Brain pericyte (primary cell): Measurements from ENCODE around the gene PITPNC1.
A peak's percentile ranks its signal among the peaks of the same experiment; 100 is the strongest.
"Not testable (repeated sequence)": the region's sequence is repeated elsewhere in the genome, so short reads cannot be mapped to it uniquely, and the experiment has no call there.

Experiments used
- DNase-seq: peaks from one replicate; pipeline ENCODE4 v3.0.0-alpha.2; 2012; ENCODE audit warnings: low read depth, low spot score

Gene PITPNC1

DNA sequence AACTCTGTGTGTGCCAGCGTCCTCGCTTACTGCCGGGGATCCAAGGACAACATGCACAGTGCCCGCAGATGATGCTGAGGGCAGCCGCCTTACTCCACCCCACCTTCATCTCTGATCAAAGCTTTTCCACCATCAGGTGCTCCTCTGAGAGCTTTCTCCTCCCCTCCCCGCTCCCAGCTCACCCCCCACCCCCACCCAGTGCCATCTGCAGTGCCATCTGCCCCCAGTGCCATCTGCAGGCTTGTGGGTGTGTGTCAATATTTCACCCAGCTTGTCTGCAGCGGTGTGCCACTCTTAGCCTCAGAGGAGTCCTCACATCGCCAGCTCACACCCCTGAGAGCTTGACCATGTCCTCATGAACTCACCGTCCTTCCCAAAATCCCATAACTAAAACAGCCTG lies 242.5 kb downstream of the PITPNC1 start:
- no peak for DNase-seq

DNA sequence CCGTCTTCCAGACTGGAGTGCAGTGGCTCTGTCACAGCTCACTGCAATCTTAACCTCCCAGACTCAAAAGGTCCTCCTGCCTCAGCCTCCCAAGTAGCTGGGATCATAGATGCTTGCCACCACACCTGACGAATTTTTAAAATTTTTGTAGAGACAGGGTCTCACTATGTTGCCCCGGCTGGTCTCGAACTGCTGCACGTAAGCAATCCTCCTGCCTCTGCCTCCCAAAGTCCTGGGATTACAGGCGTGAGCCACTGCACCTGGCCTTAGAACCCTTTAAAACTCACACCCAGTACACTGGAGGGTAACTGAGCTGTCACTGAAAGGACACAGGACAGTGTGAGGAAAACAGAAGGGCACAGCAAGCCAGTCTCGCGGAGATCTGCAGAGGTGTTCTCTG lies 243.0 kb downstream of the PITPNC1 start:
- no peak for DNase-seq

- DNase-seq = no peak
Measured at GRCh38 chr17:67620636-67621035, 243.6 kb downstream of the PITPNC1 start.

GRCh38 chr17:67623767-67624166 lies 246.7 kb downstream of the PITPNC1 start:
- no peak for DNase-seq

DNA sequence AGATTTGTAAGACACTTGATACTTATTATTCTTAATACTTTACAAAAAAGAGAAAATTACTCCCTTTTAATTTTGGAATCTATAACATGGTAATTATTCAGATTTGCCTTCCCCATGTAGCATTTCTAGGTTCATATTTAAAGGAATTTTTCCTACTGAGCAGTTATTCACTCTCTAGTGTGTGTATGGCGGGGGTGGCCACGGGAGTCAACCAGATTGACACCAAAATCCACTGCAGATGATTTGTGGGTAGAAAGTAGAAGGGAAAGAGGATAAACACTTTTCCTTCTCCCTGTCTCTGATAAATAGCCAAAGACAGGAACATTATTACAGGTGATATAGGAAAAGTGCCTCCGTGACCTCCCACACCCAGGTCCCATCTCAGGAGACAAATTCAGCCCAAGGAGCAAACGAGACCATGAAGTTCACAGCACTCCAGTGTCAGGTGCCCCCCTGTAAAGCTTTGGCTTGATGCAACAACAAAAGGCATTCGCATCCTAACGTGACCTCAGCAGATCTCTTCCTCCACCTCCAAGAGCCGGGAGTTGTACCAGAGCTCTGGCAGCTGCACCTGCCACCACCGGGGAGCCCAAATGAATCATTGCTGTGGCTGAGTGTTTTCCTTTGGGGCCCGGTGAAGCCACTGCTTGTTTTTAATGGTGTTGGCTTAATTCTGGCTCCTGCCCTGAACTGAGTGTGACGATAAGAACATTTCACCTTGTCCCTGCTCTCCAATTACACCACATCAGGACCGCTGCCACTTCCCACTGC lies 248.0 kb downstream of the PITPNC1 start:
- DNase-seq = no peak

DNA sequence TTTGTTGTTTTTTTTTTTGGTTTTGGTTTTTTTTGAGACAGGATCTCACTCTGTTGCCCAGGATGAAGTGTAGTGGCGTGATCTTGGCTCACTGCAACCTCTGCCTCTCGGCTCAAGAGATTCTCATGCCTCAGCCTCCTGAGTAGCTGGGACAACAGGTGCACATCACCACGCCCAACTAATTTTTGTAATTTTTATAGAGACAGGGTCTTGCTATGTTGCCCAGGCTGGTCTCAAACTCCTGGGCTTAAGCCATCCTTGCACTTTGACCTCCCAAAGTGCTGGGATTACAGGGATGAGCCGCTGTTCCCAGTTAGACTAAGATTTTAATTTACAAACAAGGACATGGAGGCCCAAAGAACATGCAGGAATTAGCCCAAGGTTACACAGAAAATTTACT lies 248.9 kb downstream of the PITPNC1 start:
- no peak for DNase-seq

DNA sequence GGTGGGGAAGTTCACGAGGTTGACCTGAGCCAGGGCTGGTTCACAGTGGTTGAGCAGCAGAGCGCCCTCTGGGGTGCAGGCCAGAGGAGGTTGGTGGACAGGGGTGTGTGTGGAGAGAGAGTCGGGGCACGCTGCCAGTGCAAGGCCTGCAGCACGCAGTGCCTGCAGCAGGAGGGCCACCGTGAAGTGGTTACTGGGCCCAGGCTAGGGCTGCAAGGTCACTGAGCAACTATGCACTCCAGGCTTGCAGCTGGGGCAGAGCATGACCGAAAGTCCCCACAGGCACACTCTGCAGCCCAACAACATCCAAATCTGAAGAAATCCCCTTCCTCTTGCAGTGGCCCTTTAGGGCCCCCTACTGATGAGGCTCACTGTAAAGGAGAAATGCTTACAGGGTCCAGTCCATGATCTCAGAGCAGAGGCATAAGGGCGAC lies 251.5 kb downstream of the PITPNC1 start:
- DNase-seq = peak; percentile 34

- peak; percentile 29 for DNase-seq
Measured at GRCh38 chr17:67629971-67630320, 252.9 kb downstream of the PITPNC1 start.

GRCh38 chr17:67630836-67631235 lies 253.8 kb downstream of the PITPNC1 start:
- DNase-seq = not testable (repeated sequence)

DNA sequence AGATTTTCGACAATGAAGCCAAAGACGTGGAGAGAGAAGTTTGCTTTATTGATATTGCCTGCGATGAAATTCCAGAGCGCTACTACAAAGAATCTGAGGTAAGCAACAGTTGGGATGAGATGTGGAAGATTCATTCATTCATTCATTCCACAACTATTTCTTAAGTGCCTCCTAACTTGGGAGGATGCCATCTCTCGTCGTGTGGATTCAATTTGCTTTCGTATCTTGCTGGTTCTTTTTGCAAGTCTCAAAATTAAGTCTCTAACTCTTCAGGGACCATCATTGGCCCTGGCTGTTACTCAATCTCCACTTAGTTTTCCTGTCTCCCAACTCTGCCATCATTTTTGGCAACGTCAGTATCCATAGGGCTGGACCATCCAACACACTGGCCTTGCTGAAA lies 255.1 kb downstream of the PITPNC1 start:
- no peak for DNase-seq

- DNase-seq = no peak
Measured at GRCh38 chr17:67633751-67634211, 256.7 kb downstream of the PITPNC1 start.

DNA sequence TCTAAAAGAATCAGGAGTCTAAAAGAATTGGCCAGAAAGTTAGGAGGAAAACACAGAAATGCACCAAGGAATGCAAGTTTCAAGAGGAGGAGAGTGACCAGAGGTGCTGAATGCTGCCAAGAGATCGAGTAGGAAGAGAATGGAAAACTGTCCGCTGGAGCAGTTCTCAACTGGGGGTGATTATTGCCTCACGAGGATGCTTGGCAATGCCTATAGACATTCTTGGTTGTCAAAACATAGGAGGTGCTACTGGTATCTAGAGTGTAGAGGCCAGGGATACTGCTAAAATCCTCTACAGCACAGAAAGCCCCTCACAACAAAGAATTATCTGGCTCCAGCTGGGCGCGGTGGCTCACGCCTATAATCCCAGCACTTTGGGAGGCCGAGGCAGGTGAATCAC lies 258.6 kb downstream of the PITPNC1 start:
- no peak for DNase-seq

DNA sequence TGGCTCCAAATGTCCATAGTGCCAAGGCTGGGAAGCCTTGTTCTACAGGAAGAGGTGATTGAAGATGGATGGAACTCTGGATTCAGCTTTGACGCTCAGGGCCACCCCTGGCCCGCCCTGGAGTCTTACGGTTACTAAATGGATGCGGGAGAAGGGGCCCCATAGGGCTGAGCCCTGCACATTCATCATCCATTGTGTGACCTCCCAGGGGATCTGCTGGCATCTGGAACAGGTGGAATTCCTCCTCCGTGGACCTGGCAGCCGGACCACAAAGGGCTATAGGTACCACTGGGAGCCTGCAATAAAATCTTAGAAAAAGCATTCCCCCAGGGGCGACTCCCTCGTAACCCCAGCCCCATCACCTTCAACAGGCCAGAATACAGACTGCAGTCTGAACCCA lies 259.2 kb downstream of the PITPNC1 start:
- DNase-seq = no peak

- DNase-seq = no peak
Measured at GRCh38 chr17:67636834-67637520, 259.9 kb downstream of the PITPNC1 start.

DNA sequence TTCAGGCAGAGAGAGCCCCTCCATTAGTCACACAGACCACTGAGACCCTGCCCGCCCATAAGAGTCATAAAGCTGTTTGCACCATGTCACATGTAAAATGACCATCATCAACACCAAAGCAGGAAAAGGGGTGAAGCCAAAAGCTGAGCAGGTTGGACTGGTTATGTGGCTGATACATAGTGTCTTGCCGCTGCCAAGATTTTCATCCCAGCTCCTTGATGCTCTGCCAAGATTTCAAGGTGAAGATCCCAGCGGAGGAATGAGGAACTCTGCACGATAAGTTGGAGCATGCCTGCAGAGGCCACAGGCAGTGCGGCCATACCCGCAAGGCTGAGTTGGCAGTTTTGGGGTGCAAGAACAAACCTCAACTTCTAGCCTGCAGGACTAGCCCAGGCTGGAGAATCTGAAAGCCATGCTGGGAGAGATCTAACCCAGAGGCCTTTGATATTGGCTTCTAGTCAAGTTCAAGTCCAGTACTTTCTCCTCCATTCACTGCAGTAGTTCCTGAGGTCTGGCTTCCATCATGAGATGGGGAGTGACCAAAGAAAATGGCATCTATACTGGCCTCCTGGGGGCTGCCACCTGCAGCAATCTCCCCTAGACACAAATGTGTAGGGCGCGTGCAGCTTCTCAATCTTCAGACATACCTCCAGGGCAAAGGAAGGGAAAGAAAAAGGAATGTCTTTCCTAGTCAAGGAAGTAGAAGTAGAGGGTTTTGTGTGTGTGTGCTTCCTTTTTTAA lies 261.0 kb downstream of the PITPNC1 start:
- no peak for DNase-seq

DNA sequence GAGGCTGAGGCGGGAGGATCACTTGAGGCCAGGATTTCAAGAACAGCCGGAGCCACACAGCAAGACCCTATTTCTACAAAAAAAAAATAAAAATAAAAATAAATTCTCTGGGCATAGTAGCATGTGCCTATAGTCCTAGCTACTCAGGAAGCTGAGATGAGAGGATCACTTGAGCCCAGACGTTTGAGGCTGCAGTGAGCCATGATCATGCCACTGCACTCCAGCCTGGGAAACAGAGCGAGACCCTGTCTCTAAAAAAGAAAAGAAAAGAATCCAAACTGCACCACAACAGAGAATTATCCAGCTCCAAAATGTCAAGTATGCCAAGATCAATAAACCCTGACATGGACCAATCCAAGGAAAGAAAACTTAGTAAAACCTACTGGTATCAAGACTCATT lies 261.8 kb downstream of the PITPNC1 start:
- DNase-seq = no peak

GRCh38 chr17:67639555-67639954 lies 262.5 kb downstream of the PITPNC1 start:
- no peak for DNase-seq

- no peak for DNase-seq
Measured at GRCh38 chr17:67639979-67640378, 262.9 kb downstream of the PITPNC1 start.

GRCh38 chr17:67642488-67642887 lies 265.4 kb downstream of the PITPNC1 start:
- DNase-seq = no peak

DNA sequence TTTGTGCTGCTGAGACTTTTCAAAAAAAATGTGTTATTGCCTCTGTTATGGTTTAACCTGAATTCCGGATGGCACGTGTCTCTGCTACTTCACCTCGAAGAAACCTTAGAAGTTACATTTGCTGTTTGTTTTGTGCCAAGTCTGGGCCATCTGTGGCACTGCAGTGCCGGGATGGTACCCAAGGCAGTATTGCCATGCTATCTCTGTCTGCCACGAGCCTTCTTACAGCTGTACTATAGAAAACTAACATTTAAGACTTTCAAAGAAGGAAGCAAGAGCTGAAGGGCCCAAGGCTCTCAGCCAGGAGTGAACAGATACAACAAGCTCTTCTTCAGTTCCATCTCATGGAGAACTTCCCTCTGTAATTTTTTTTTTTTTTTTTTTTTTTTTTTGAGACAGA lies 267.0 kb downstream of the PITPNC1 start:
- no peak for DNase-seq

- not testable (repeated sequence) for DNase-seq
Measured at GRCh38 chr17:67645195-67645594, 268.1 kb downstream of the PITPNC1 start.

- no peak for DNase-seq
Measured at GRCh38 chr17:67646472-67646871, 269.4 kb downstream of the PITPNC1 start.

DNA sequence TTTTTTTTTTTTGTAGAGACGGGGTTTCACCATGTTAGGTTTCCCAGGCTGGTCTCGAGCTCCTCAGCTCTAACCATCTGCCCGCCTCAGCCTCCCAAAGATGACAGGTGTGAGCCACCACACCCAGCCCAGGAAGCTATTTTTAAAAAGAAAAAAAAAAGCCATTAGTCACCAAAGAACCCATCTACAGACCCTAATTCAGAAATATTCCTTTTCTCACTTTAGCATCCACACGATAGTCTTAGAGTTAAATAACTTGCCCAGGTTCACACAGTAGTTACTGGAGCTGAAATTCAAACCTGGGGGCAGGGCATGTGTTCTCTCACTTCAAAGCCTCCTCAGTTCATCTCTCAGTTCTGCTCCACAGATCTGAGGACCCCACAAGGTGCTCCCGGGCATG lies 270.4 kb downstream of the PITPNC1 start:
- DNase-seq = no peak
